Neural cell (in vitro differentiated cells): ENCODE measurements around the gene KIF22.

Source experiments
- CTCF ChIP-seq: fragments of 450-650 bp; IDR thresholded peaks from 2 replicates; pipeline ENCODE4 v1.5.1; 2014; ENCODE audit warnings: antibody characterized with exemption, mild to moderate bottlenecking, moderate library complexity; ENCODE audit not compliant: poor library complexity, severe bottlenecking
- EP300 ChIP-seq: fragments of 450-650 bp; conservative IDR thresholded peaks from 2 replicates; pipeline ENCODE4 v1.6.1; 2014; ENCODE audit warnings: antibody characterized with exemption, mild to moderate bottlenecking, moderate library complexity; ENCODE audit not compliant: poor library complexity, severe bottlenecking
- EZH2 ChIP-seq: fragments of 200-600, 300-800 bp; shearing (Covaris generic), sonication (generic); IDR thresholded peaks from 2 replicates; pipeline ENCODE4 v1.6.1; 2014; ENCODE audit warnings: antibody characterized with exemption, low read length, borderline replicate concordance, mild to moderate bottlenecking; ENCODE audit not compliant: insufficient read depth, poor library complexity, severe bottlenecking
- POLR2AphosphoS5 ChIP-seq: IDR thresholded peaks from 2 replicates; pipeline ENCODE4 v1.6.1; 2012
- RAD21 ChIP-seq: fragments of 450-650 bp; conservative IDR thresholded peaks from 2 replicates; pipeline ENCODE4 v1.6.1; 2014; ENCODE audit warnings: antibody characterized with exemption, mild to moderate bottlenecking, moderate library complexity
- SMC3 ChIP-seq: fragments of 450-650 bp; conservative IDR thresholded peaks from 2 replicates; pipeline ENCODE4 v1.6.1; 2014; ENCODE audit warnings: antibody characterized with exemption, mild to moderate bottlenecking, moderate library complexity; ENCODE audit not compliant: poor library complexity
- TF ChIP-seq, protein P1 (sequence below): IDR thresholded peaks from 2 replicates; pipeline ENCODE4 v1.6.1; 2012; ENCODE audit warnings: borderline replicate concordance

DNA sequence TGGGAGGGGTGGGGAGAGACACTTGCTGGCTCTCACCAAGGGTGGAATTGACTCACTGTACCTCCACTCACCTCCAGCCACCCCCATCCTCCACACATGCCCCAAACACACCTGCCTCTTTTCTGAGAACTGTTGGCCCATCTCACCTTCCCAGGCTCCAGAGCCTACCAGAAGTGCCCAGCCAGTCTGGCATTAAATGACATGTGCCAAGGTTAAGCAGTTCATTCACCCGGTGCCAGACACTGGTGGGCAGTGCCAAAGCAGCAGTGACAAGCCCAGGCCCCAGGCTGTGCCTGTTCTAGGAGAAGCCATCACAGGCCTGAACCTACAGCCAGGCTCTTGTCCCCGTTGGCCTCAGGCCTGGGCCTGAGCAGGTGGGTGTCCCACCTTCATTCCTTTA lies 40.9 kb downstream of the KIF22 start:
- TF ChIP-seq CTCF (no peak), POLR2AphosphoS5 (no peak), EP300 (no peak), SMC3 (no peak), RAD21 (no peak), EZH2 (no peak)
- TF ChIP-seq, protein P1, sequence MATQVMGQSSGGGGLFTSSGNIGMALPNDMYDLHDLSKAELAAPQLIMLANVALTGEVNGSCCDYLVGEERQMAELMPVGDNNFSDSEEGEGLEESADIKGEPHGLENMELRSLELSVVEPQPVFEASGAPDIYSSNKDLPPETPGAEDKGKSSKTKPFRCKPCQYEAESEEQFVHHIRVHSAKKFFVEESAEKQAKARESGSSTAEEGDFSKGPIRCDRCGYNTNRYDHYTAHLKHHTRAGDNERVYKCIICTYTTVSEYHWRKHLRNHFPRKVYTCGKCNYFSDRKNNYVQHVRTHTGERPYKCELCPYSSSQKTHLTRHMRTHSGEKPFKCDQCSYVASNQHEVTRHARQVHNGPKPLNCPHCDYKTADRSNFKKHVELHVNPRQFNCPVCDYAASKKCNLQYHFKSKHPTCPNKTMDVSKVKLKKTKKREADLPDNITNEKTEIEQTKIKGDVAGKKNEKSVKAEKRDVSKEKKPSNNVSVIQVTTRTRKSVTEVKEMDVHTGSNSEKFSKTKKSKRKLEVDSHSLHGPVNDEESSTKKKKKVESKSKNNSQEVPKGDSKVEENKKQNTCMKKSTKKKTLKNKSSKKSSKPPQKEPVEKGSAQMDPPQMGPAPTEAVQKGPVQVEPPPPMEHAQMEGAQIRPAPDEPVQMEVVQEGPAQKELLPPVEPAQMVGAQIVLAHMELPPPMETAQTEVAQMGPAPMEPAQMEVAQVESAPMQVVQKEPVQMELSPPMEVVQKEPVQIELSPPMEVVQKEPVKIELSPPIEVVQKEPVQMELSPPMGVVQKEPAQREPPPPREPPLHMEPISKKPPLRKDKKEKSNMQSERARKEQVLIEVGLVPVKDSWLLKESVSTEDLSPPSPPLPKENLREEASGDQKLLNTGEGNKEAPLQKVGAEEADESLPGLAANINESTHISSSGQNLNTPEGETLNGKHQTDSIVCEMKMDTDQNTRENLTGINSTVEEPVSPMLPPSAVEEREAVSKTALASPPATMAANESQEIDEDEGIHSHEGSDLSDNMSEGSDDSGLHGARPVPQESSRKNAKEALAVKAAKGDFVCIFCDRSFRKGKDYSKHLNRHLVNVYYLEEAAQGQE = no peak
